Measurements from ENCODE around the gene PAMR1. TPM values are rescaled to one million over a fixed set of nuclear protein-coding genes. Genes with fewer than 3 reads are reported as not detected.

Gene PAMR1, protein sequence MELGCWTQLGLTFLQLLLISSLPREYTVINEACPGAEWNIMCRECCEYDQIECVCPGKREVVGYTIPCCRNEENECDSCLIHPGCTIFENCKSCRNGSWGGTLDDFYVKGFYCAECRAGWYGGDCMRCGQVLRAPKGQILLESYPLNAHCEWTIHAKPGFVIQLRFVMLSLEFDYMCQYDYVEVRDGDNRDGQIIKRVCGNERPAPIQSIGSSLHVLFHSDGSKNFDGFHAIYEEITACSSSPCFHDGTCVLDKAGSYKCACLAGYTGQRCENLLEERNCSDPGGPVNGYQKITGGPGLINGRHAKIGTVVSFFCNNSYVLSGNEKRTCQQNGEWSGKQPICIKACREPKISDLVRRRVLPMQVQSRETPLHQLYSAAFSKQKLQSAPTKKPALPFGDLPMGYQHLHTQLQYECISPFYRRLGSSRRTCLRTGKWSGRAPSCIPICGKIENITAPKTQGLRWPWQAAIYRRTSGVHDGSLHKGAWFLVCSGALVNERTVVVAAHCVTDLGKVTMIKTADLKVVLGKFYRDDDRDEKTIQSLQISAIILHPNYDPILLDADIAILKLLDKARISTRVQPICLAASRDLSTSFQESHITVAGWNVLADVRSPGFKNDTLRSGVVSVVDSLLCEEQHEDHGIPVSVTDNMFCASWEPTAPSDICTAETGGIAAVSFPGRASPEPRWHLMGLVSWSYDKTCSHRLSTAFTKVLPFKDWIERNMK
- 10 to 100 TPM in 2 of 4 donors, 1 to 10 TPM in 2; 2.6 to 64.4 (median 9.5) TPM for total RNA-seq

DNA sequence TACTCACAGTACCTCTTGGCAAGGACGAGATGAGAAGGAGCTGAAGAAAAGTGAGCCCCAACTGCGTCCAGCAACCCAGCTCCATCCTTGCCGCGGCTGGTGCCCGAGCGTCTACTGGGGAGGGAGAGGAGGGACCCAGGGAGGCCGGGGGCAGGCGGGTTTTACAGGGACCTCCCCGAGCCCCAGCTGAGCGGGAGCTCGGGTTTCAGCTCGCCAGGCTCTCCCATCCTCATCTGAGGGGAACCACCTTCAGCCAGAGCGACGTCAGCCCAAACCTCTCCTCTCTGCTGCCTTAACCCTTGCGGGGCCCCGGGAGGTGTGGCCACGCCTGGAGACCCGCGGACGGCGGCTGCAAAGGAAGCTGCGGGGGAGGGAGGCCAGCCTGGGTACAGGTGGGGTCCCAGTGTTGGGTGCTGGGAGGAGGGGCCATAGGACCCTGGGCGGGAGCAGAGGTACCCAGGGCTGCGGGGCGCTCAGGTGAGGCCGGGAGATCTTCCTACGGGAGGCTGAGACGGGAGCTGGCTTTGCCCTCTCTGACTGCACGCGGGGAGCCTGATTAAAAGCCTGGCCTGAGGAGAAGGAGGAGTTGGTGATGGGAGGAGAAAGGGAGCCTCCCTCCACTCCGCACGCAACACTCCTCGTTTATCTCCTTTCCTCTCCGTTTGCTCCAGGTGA is at the start of gene PAMR1:
PAMR1 (minus strand) TSS at position 116 of the 675 bp plus-strand sequence; CDS start at position 85, 31 bp downstream.
- Histone ChIP-seq H3K9me3 (no peaks in the 10 kb centered on the region), H3K4me1 (no peaks in the 10 kb centered on the region), H3K27ac (peak within 1 kb of the TSS in 3 of 4 donors; percentile 22 to 65 (median 42))

GRCh38 chr11:35571696-35572095 is 46.3 kb upstream of the PAMR1 start:
- Histone ChIP-seq H3K27ac (no peak overlapping the region), H3K4me1 (no peaks in the 10 kb centered on the region), H3K4me3 (no peak overlapping the region), H3K9me3 (no peaks in the 10 kb centered on the region), H3K27me3 (no peaks in the 10 kb centered on the region), H3K36me3 (no peaks in the 10 kb centered on the region)
- TF ChIP-seq POLR2A (IDR thresholded peaks at IDR 0.05) = no peak
- TF ChIP-seq, protein P1, sequence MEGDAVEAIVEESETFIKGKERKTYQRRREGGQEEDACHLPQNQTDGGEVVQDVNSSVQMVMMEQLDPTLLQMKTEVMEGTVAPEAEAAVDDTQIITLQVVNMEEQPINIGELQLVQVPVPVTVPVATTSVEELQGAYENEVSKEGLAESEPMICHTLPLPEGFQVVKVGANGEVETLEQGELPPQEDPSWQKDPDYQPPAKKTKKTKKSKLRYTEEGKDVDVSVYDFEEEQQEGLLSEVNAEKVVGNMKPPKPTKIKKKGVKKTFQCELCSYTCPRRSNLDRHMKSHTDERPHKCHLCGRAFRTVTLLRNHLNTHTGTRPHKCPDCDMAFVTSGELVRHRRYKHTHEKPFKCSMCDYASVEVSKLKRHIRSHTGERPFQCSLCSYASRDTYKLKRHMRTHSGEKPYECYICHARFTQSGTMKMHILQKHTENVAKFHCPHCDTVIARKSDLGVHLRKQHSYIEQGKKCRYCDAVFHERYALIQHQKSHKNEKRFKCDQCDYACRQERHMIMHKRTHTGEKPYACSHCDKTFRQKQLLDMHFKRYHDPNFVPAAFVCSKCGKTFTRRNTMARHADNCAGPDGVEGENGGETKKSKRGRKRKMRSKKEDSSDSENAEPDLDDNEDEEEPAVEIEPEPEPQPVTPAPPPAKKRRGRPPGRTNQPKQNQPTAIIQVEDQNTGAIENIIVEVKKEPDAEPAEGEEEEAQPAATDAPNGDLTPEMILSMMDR (IDR thresholded peaks at IDR 0.05) = no peak
- DNase-seq = no peak

More for the DNA sequence above, at the start of gene PAMR1:
- Histone ChIP-seq H3K27me3 (no peaks in the 10 kb centered on the region), H3K4me3 (peak within 1 kb of the TSS in 3 of 4 donors; percentile 31 to 38 (median 36)), H3K36me3 (no peaks in the 10 kb centered on the region)
- peak; percentile 16 to 63 (median 51) for DNase-seq
- TF ChIP-seq, protein P1 (IDR thresholded peaks at IDR 0.05) = no peak
- peak in 1 of 2 donors; percentile 13 for TF ChIP-seq POLR2A (IDR thresholded peaks at IDR 0.05)

DNA sequence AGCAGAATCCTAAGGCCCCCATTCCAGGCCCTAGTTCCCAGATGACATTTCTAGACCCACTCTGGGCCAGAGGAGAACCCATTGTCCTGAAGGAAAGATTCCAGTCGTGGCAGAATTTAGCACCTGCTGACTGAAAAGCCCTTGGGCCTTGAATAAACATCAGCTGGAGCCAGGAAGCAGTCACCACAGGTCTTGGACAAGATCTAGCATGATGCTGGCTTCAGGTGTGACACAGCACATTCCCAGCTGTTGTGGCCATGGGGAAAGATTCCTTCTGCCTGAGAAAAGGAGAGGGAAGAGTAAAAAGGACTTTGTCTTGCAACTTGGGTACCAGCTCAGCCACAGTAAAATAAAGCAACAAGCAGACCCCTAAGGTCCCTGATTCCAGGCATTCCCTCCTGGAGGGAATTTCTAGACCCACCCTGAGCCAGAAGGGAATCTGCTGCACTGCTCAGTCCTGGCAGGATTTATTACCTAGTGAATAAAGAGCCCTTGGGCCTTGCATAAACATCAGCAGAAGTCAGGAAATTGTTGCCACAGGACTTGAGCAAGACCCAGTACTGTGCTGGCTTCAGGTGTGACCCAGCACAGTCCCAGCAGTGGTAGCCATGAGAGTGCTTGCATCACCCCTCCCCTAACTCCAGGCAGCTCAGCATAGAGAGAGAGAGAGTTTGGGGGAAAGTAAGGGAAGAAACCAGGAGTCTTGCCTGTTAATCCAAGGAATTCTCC is 42.5 kb upstream of the PAMR1 start:
- no peaks in the 10 kb centered on the region for H3K27me3 ChIP-seq
- H3K4me1 ChIP-seq = no peaks in the 10 kb centered on the region
- no peak for DNase-seq
- H3K9me3 ChIP-seq = no peaks in the 10 kb centered on the region
- H3K4me3 ChIP-seq = no peak overlapping the region
- no peak overlapping the region for H3K27ac ChIP-seq
- H3K36me3 ChIP-seq = no peaks in the 10 kb centered on the region
- TF ChIP-seq, protein P1 (IDR thresholded peaks at IDR 0.05) = no peak
- no peak for TF ChIP-seq POLR2A (IDR thresholded peaks at IDR 0.05)

DNA sequence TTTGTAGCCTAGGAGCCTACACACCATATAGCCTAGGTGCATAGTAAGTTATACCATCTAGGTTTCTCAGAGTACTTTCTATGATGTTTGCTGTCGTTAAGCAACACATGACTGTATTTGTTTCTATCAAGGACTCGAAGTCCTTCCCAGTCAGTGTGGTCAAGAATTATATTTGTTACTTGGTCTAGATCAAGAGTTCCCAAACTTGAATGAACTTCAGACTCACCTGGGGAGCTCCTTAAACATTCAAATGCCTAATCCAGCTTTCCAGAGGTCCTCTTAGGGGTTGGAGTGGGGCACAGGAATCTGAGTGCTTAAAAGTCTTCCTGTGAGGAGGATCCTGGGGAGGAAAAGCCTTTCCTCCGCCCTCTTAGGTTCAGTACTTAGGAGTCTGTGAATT is 41.5 kb upstream of the PAMR1 start:
- H3K27ac ChIP-seq = no peak overlapping the region
- DNase-seq = no peak
- no peaks in the 10 kb centered on the region for H3K9me3 ChIP-seq
- H3K36me3 ChIP-seq = no peaks in the 10 kb centered on the region
- no peak overlapping the region for H3K4me3 ChIP-seq
- H3K4me1 ChIP-seq = no peaks in the 10 kb centered on the region
- TF ChIP-seq POLR2A (IDR thresholded peaks at IDR 0.05) = no peak
- TF ChIP-seq, protein P1 (IDR thresholded peaks at IDR 0.05) = no peak
- H3K27me3 ChIP-seq = no peaks in the 10 kb centered on the region

- no peak overlapping the region for H3K4me3 ChIP-seq
- no peaks in the 10 kb centered on the region for H3K9me3 ChIP-seq
- H3K4me1 ChIP-seq = no peaks in the 10 kb centered on the region
- TF ChIP-seq, protein P1 (IDR thresholded peaks at IDR 0.05) = no peak
- TF ChIP-seq POLR2A (IDR thresholded peaks at IDR 0.05) = no peak
- no peaks in the 10 kb centered on the region for H3K27me3 ChIP-seq
- DNase-seq = no peak
- no peaks in the 10 kb centered on the region for H3K36me3 ChIP-seq
- H3K27ac ChIP-seq = no peak overlapping the region
Observed at GRCh38 chr11:35566181-35566580, 40.8 kb upstream of the PAMR1 start.

Data from Peyer's patch (tissue), 4 donors.